Pulmonary artery endothelial cell (primary cell): ENCODE data around the gene PAPPA. TPM values are rescaled to one million over a fixed set of nuclear protein-coding genes. Genes with fewer than 3 reads are reported as not detected.

Source experiments
- DNase-seq: peaks from one replicate; pipeline ENCODE4 v3.0.0-alpha.2; 2011; ENCODE audit warnings: low read depth, low spot score
- total RNA-seq: library from RNA; depleted of rRNA; stranded (reverse); fragments of >200 nt; gene quantifications from 2 replicates; pipeline ENCODE4 v1.2.3, GENCODE V29; 2014

Gene PAPPA
- total RNA-seq, 1 donor from 2014 or later = under 0.01 TPM

DNA sequence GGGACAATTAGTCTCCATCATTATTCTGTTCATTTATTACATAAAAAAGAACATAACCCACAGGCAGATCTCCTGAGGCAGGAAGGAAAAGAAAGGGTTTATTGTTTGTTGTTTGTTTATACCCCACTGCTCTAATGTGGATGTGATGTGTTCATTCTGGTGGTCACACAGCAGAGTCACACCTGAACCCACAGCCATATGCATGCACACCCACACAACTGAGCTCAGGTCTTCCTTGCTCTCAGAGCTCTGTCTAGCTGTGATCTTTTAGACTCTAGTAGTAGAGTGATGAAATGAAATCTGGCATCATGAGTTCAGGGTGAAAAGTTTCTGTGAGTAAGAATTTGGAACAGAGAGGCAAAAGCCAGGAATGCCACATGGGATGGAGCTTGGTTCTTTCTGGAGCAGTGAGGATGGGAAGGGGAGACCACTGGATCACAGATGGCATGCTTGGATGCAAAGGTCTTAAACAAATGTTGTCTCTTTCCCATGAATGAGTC lies 227.0 kb downstream of the PAPPA start:
- DNase-seq = no peak

DNA sequence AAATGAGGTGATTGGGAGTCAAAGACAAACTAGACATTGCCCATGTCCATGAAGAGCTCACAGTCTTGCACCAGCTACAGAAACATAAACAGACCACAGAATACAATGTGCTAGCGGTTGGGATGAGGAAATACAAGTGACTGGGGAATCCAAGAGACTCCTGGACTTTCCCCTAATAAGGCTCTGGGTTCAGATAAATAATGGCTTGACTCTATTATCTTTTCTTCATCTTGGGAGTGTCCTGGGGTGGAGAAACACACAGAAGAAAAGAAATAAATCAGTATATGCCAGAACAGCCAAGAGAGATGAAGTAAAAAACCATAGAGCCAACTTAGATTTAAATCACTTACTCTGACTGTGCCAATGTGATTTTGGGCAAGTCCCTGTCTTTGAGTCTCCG lies 227.8 kb downstream of the PAPPA start:
- no peak for DNase-seq

GRCh38 chr9:116382053-116382452 lies 228.5 kb downstream of the PAPPA start:
- no peak for DNase-seq

- no peak for DNase-seq
These were observed 229.5 kb downstream of the PAPPA start for GRCh38 chr9:116383133-116383532.

DNA sequence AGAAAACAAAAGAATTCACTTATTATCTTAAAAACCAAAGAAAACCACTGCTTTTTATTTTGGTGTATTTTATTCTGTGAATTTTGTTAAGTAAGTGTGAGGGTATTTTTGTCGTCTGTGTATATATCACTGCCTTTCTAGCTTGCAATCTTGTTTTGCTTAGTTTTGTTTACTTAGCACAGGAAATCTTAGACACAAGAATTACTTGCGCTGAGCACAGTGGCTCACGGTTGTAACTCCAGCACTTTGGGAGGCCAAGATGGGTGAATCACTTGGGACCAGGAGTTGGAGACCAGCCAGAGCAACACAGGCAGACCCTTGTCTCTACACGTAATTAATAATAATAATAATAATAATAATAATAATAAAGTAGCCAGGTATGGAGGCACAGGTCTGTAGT lies 230.3 kb downstream of the PAPPA start:
- no peak for DNase-seq

DNA sequence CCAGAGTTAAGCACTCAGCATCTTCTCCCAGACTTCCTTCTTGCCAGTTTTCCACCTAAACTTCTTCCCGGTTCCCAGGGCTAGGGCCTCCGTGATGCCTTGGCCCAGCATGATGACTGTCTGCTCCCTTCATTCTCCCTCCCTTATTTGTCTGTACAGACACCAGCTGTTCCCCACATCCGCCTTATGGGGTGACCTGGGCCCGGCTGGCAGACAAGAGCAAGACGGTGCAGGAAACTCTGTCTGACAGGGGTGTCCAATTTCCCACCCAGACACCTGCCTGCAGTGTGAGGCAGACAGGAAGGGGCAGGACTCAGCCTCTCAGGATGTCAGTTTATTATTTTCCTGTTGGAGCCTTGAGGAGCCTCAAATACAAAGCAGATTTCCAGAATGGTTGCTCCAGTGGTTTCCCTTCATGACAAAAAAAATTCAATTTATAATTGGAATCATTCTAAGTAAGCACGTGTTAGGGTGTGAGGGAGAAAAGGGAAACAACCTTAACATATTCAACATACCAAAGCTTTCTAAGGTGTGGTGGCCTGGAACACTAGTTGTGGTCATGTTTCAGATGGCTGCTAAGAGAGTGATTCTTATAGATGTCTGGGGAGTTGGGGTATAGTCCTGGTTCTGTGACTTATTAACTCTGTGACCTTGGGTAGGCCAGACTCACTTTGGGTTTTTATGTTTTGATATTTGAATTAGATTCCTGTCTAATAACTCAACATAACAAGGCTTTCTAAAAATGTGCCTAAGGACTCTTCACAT lies 234.5 kb downstream of the PAPPA start:
- DNase-seq = no peak

- no peak for DNase-seq
These were observed 236.1 kb downstream of the PAPPA start for GRCh38 chr9:116389541-116390302.

DNA sequence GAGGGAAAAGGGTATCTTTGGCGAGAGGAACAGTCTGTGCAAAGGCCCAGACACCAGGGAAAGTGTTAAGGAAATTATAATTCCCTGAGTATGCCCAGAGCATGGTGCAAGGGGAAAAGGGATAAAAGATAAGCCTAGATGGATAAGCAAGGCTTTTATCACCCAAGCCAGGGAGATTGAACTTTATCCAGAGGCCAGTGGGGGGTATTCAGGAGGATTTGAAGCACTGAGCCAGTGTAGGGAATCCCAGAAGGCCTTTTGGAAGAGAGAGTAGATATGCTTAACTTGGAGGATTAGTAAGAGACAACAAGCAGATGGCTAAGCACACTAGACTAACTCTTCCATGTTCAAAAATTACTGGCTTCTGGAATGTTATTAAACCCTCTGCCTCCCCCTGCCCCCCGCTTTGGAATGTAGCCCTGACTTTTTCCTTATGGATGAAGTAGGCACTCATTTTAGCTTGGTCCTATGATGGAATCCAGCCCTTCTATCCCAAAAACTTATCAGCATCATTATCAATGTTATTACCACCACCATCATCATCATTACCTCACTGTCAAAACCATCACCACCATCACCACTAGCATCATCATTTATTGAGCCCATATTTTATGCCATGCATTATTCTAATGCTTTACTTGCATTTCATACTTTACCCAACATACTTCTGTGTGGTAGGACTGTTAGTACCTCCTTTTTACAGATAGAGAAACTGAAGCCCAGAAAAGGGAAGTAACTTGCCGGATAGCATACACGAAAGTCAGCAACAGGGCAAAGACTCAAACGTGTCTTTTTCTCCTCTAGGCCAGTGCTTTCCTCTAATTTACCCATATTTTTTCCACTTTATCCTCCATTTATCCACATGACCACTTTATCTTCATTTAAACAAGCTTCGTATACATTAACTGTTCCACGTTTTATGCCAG lies 237.0 kb downstream of the PAPPA start:
- DNase-seq = no peak

- DNase-seq = no peak
These were observed 237.8 kb downstream of the PAPPA start for GRCh38 chr9:116391306-116391900.

- no peak for DNase-seq
These were observed 239.6 kb downstream of the PAPPA start for GRCh38 chr9:116393198-116393597.

- DNase-seq = no peak
These were observed 240.5 kb downstream of the PAPPA start for GRCh38 chr9:116394070-116394469.

DNA sequence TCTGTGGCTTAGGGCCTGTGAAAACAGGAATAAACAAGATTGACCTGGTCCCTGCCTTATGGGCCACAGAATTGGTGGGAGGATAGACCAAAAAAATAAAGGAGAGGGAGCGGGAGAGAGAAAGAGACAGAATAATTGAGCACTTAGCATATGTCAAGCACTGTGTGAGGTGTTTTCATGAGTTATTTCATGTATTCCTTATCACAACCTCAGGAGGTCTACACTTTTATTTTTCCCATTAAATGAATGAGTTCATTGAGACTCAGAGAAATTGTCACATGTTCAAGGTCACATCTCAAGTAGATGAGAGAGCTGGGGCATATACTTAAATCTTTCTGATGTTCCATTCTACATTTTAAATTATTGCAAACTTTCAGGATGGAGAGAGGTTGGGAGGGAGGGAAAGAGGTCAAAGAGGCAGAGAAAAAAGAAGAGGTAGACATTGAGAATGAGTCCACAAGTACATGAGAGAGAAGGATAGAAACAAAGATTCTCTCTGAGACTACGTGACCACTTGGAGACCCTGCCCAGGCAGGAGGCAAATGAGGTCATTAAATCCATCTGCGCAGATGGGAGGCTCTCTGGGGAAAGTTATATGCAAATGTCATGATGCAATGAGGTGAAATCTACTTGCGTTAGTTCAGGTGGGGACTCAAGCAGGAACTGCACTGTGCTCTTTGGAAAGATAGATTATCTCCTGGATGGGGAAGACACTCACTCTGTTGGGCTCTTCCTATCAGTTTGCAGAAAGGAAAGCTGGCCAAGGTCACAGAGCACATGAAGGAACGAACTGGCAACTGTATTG lies 241.5 kb downstream of the PAPPA start:
- no peak for DNase-seq

DNA sequence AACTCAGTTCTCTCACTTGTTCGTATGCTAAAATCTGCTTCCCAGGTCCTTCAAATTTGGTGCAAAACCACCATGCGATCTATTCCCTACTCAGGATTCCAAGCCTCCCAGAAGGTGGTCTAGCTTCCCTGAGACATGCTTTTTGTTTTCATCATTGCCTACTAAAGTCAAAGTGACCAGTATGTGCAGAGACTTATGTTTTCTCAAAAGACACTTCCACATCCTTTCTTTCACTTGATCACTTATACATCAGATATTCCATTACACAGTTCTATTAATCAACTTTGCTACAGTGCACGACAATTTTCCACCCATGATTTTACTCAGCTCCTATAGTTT lies 242.1 kb downstream of the PAPPA start:
- DNase-seq = no peak

DNA sequence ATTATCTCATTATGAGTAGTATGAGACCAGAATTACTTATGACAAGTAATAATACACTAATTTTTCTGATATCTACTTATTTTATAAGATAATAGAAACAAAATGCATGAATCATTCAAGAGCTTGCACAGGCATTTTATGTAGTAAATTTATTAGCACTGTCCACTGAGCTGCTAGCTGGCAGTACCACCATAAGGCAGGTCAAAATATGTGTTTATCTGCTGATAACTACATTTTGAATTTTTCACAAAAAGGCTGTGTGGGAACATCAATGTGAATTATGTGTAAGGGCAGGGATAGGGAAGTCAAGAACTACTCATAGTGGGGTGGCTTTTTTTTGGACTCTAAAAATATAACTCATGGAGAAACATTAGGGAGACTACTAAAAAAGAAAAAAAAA lies 249.6 kb downstream of the PAPPA start:
- DNase-seq = no peak

GRCh38 chr9:116404228-116404627 lies 250.6 kb downstream of the PAPPA start:
- no peak for DNase-seq

DNA sequence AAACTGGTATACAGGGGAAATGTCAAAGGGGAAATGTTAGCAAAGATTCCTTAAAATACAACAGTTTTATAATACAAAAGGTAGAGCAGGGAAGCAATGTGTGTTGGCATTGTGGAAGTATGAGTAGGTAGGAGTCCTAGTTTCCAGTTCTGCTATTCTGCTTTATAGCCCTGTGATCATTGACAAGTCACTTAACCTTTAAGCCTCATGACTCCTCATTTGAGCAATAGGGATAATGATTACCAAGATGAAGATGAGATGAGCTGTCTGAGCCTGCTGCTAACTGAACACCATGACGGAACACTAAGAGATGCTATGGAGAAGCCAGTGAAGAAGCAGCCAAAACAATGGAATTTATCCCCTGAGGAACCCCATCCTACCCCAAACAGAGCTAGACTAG lies 251.7 kb downstream of the PAPPA start:
- no peak for DNase-seq

DNA sequence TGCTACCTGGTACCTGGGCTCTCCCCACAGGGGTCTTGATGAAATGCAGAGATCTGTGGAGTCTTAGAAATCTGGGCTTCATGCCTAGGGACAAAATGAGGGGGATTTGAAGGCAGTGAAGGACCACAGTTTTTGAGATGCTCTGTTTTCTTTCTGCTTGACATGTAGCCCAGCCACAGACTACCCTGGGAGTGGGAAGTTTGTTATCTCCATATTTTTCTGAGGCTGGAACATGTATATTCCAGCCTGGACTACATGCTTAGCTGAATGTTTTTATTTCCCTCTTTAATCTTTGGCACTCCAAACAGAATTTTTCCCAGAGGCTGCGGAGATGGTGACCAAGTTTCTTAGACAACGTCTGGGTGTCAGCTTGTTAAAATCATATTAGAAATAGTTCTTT lies 252.9 kb downstream of the PAPPA start:
- no peak for DNase-seq

GRCh38 chr9:116409129-116409528 lies 255.5 kb downstream of the PAPPA start:
- DNase-seq = no peak

- no peak for DNase-seq
These were observed 256.0 kb downstream of the PAPPA start for GRCh38 chr9:116409638-116410037.

DNA sequence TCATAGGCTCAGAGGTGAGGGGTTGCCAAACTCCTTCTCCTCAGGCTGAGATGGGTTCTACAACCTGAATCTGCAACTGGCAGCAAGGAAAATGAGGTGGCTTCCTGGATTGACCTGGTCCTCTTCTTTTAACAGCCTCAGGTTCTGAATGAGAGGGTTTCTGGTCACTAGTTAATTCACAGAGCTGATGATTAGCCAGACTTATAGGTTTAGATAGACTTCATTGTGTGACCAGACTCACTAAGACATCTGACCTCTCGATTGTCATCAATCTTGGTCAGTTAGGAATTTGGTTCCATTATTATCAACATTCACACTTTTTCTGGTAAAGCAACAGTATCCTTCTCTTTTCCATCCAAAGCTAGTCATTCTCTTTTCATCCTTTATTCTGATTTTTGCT lies 257.9 kb downstream of the PAPPA start:
- no peak for DNase-seq

DNA sequence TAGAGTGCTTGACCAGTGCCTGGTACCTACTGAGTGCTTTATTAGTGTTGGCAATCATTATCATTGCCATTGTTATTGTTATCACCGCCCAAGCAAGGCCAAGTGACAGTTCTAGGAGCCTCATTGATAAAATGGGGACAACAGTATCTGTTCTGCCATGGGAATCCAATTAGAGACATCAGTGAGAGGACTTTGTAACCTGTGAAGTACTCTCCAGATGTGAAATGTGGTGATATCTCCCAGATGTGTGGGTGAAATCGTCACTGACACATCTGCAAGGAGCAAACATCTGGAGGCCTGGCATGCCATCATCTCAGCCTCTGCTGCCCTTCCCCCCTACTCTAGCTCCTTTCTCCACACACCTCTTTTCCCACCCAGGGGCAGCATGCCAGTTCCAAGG lies 260.8 kb downstream of the PAPPA start:
- DNase-seq = no peak
